Measurements from ENCODE around the gene SCEL.

SCEL gene, protein sequence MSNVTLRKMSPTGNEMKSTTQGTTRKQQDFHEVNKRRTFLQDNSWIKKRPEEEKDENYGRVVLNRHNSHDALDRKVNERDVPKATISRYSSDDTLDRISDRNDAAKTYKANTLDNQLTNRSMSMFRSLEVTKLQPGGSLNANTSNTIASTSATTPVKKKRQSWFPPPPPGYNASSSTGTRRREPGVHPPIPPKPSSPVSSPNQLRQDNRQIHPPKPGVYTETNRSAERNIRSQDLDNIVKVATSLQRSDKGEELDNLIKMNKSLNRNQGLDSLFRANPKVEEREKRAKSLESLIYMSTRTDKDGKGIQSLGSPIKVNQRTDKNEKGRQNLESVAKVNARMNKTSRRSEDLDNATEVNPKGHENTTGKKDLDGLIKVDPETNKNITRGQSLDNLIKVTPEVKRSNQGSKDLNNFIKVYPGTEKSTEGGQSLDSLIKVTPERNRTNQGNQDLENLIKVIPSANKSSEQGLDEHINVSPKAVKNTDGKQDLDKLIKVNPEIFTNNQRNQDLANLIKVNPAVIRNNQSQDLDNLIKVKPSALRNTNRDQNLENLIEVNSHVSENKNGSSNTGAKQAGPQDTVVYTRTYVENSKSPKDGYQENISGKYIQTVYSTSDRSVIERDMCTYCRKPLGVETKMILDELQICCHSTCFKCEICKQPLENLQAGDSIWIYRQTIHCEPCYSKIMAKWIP

DNA sequence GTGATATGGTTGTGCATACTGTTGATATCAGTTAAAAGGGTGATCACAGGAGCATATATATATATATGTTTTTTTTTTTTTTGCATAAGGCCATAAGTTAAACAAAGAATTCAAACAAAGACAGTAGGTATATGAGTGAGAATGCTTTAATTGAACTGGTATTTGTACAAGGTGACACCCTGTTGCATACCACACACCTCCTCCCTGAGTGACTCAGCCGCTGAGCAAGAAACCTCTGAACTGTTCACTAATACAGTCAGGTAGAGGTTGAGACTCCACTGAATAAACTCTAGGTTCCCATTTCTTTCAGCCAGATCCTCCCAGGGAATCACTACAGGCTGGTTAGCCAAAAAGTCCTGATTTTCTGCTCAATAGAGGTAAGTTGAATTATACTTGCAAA lies at the start of gene SCEL:
Gene SCEL, plus strand, starts transcription at position 259 of the 400 bp plus-strand sequence. CDS start 20,170 bp downstream, outside the sequence.
- TF ChIP-seq, protein P1, sequence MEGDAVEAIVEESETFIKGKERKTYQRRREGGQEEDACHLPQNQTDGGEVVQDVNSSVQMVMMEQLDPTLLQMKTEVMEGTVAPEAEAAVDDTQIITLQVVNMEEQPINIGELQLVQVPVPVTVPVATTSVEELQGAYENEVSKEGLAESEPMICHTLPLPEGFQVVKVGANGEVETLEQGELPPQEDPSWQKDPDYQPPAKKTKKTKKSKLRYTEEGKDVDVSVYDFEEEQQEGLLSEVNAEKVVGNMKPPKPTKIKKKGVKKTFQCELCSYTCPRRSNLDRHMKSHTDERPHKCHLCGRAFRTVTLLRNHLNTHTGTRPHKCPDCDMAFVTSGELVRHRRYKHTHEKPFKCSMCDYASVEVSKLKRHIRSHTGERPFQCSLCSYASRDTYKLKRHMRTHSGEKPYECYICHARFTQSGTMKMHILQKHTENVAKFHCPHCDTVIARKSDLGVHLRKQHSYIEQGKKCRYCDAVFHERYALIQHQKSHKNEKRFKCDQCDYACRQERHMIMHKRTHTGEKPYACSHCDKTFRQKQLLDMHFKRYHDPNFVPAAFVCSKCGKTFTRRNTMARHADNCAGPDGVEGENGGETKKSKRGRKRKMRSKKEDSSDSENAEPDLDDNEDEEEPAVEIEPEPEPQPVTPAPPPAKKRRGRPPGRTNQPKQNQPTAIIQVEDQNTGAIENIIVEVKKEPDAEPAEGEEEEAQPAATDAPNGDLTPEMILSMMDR (IDR thresholded peaks at IDR 0.05; ENCODE audit: low read depth, low read length) = no peak
- no peak for DNase-seq (ENCODE audit: extremely low read depth, low read depth)

DNA sequence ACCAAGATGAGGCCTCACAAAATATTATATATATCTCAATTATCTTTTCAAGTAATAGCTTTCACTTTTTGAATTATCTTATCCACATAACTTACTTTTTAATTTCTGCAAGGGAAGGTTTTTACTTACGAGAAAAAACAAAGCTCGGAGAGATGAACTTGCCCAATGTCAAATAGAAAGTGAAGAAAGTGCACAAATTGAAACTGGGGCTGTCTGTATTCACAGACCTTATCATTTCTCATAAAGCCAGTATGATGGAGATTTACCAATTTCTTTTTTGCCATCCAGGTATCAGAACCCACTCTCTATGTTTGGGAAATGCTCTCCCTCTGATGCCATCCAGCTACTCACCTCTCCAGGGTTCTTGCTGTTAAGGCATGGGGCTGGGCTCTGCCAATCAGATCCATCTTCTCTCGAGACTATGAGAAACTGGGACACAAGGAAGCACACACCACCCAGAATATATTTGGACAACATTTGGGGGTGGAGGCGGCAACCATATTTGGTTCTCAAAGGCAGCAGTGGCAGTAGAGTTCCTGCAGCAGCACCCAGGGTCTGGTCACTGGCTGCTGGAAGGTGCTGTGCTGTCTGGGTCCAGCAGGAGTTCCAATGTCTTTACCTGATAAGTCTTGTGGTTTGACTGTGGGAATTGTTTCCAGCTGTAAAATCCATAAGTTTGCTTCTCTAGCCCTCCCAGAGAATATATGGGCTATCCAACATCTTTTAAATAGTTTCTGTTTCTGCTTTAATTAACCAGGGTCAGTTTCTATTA lies 45.8 kb upstream of the SCEL start:
- DNase-seq (ENCODE audit: extremely low read depth, low read depth) = no peak
- TF ChIP-seq, protein P1 (IDR thresholded peaks at IDR 0.05; ENCODE audit: low read depth, low read length) = no peak

DNA sequence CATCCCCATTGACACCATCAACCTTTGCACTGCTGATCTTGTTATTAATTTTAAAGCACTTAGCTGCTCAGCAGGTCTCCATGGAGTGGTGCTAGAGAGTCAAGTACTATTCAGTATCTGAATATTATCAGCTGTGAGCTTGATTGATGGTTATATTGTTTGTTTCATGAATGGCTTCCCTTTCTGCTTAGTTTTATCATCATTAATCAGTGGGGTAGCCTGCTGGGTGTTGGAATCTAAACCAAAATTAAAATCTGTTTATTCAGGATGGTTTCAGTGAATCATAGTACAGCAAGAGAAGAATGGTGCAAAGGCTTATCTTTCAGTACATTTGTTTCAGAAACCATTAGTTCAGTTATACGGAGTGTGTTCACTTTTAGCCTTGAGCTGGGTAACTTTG lies 42.5 kb upstream of the SCEL start:
- DNase-seq (ENCODE audit: extremely low read depth, low read depth) = no peak
- TF ChIP-seq, protein P1 (IDR thresholded peaks at IDR 0.05; ENCODE audit: low read depth, low read length) = peak; percentile 50

DNA sequence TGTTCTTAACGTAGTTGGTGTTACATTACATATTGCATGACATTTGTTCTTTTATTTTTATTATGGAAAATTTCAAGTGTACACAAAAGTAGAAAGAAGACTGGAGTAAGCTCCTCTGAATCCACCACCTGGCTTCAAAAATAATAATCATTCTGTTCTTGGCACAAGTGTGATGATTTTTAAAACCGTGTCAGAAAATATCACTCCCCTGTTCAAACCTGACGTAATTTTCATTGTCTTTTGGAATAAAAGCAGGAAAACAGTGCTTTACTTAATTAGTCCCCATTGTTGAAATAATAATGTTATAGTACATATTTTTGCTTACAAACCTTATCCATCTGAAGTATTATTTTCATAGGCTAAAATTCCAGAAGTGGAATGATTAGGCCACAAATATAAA lies 41.3 kb upstream of the SCEL start:
- TF ChIP-seq, protein P1 (IDR thresholded peaks at IDR 0.05; ENCODE audit: low read depth, low read length) = no peak
- no peak for DNase-seq (ENCODE audit: extremely low read depth, low read depth)

DNA sequence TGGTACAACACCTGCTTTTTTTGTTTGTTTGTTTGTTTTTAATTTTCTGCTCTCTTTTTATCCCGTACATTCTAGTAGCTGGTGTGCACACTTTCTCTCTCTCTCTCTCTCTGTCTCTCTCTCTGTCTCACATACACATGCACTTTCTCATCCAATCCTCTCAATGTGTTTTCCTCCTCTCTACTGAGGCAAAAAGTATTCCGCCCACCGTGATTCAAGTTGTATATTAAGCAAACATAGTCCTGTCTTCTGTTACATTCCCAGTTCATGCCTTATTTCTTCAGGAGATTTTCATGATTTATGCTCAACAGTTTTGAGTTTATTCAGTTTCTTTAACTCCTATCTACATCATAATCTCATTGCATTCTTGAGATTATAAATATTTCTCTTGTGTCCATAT lies 38.2 kb upstream of the SCEL start:
- TF ChIP-seq, protein P1 (IDR thresholded peaks at IDR 0.05; ENCODE audit: low read depth, low read length) = no peak
- no peak for DNase-seq (ENCODE audit: extremely low read depth, low read depth)

DNA sequence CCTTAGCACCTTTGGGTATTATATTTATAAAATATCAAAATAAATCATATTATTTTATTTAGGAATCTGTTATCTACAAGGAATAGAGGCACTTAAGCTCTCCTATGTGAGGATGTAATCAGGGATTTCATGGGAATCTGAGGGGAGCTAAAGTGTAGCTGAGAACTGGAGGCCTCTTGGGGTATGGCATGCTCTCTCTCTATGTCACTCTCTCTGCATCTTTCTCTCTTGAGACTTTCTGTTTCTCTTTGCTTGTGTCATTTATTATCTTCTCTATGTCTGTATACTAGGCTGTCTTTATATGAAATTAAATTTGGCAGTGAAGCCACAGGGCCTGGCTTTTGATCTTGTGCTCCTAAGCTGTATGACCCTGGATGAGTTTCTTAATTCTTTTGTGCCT lies 37.7 kb upstream of the SCEL start:
- DNase-seq (ENCODE audit: extremely low read depth, low read depth) = no peak
- TF ChIP-seq, protein P1 (IDR thresholded peaks at IDR 0.05; ENCODE audit: low read depth, low read length) = no peak

Measured in AG09319 (cell line).